Measurements from ENCODE around the gene C18orf63.

The C18orf63 gene

DNA sequence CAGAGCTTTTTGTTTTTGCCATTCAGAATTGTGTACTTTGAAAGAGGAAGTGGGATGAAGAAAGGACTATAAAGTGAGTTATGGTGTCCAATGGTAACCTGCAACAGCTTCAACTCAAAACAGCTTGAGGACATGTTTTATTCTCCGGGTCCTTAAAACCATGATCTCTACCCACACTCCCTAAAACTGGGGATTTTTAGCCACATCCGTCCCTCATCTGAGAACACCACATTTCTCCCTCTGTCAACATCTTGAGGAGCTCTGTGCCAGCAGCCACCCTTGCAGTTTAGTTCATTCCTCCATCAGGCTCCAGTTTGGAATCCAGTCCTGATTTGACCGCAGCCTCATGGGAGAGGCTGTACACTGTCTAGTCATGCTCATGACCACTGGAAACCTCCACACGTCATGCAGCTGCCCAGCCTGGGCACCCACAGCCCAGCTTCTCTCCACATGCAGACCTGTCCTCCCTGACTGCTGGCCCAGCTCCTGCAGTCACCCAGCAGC is 62.6 kb downstream of the C18orf63 start:
- peak; percentile 5 to 9 for DNase-seq (ENCODE audit: low read depth in 2 of 2)
- no peak overlapping the region for H3K4me3 ChIP-seq (replicated peaks in 1 of 2; ENCODE audit: low read depth in 2 of 2, low read length in 2 of 2)
- TF ChIP-seq, protein P1, sequence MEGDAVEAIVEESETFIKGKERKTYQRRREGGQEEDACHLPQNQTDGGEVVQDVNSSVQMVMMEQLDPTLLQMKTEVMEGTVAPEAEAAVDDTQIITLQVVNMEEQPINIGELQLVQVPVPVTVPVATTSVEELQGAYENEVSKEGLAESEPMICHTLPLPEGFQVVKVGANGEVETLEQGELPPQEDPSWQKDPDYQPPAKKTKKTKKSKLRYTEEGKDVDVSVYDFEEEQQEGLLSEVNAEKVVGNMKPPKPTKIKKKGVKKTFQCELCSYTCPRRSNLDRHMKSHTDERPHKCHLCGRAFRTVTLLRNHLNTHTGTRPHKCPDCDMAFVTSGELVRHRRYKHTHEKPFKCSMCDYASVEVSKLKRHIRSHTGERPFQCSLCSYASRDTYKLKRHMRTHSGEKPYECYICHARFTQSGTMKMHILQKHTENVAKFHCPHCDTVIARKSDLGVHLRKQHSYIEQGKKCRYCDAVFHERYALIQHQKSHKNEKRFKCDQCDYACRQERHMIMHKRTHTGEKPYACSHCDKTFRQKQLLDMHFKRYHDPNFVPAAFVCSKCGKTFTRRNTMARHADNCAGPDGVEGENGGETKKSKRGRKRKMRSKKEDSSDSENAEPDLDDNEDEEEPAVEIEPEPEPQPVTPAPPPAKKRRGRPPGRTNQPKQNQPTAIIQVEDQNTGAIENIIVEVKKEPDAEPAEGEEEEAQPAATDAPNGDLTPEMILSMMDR (IDR thresholded peaks at IDR 0.05; ENCODE audit: low read depth, low read length) = no peak

DNA sequence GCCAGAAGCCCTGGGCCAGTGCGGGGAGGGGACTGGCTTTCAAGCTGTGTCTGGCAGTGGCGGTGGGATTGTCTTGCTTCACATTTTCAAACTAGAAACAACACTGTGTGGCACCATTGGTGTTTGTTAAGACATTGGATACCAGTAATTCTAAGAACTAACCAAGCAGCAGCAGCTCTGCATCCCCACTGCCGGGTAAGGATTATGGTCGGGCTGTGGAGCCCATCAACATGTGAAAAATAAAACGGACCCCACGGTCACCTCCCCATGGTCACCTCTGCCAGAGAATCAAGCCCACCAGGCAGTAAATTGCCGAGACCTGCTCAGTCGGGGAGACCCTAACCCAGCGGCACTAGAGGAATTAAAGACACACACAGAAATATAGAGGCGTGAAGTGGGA is 65.3 kb downstream of the C18orf63 start:
- TF ChIP-seq, protein P1 (IDR thresholded peaks at IDR 0.05; ENCODE audit: low read depth, low read length) = no peak
- H3K4me3 ChIP-seq (replicated peaks in 1 of 2; ENCODE audit: low read depth in 2 of 2, low read length in 2 of 2) = no peak overlapping the region
- DNase-seq (ENCODE audit: low read depth in 2 of 2) = no peak

DNA sequence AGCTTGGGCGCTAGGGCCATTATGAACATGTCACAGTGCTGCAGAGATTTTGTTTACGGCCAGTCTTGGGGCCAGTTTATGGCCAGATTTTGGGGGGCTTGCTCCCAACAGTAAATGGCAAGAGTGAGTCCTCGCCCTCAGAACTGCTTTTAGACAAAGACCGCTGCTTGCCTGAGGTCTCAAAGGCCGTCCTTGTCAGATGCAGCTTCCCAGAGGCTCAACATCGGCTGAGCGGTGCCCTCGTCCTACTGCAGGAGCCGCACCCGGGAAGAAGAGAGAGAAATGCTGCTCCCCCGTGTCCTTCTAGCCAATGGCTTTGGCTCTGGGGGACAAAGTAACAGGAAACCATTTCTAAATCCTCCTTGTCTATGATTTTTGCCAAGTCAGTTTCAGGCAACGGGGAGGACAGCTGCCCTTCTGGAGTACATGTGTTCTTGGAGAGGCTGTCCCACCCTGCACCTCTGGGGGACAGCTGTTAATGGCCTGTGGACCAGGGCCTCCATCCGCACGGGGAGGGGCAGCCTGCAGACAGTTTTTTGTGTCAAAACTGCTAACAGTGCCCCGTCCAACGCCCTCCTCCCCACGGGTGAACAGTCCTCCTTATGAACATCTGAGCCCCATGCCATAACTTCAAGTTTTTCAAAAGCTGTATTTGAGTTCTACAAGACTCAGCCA is 66.1 kb downstream of the C18orf63 start:
- H3K4me3 ChIP-seq (replicated peaks in 1 of 2; ENCODE audit: low read depth in 2 of 2, low read length in 2 of 2) = no peak overlapping the region
- TF ChIP-seq, protein P1 (IDR thresholded peaks at IDR 0.05; ENCODE audit: low read depth, low read length) = no peak
- no peak for DNase-seq (ENCODE audit: low read depth in 2 of 2)

DNA sequence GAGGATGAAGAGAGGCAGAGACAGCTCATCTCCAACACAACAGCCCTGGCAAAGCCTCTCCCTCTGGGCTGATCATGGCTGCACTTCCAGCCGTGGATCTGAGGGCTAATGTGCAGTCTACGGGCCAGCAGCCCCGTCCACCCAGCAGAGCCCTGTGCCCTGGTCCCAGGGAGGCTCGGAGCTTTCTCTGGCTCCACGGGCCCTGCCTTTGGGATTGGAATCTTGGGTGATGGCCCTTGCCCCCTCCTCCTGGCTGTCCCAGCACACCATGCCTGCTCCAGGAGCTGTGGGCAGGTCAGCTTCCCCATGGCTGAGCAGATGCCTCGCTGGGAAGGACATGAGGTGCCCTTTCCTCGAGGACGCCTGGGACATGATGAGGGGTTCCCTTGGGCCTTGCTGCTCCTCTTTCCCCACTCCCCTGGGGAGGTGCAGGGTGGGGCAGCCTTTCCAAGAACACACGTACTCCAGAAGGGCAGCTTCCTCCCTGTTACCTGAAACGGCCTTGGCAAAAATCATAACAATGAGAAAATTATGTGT is 66.9 kb downstream of the C18orf63 start:
- TF ChIP-seq, protein P1 (IDR thresholded peaks at IDR 0.05; ENCODE audit: low read depth, low read length) = no peak
- H3K4me3 ChIP-seq (replicated peaks in 1 of 2; ENCODE audit: low read depth in 2 of 2, low read length in 2 of 2) = no peak overlapping the region
- DNase-seq (ENCODE audit: low read depth in 2 of 2) = no peak

DNA sequence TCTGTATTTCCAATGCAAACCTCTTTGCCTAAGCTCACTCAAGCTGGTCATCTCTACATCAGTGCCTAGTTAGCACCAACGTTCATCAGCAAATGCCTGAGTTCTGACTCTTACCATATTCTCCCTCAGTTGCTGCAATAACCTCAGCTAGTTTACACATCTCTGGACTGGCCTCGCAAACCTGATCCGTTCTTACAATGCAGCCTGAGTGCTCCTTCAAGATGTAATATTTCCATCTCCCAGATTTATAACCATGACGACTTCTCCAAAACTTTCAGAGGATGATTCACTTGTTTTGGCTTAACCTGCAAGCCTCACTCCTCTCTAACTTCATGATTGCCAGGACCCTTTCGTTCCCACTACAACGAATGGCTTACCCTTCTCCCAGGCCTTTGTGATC is 71.7 kb downstream of the C18orf63 start:
- no peak overlapping the region for H3K4me3 ChIP-seq (replicated peaks in 1 of 2; ENCODE audit: low read depth in 2 of 2, low read length in 2 of 2)
- TF ChIP-seq, protein P1 (IDR thresholded peaks at IDR 0.05; ENCODE audit: low read depth, low read length) = no peak
- DNase-seq (ENCODE audit: low read depth in 2 of 2) = no peak

DNA sequence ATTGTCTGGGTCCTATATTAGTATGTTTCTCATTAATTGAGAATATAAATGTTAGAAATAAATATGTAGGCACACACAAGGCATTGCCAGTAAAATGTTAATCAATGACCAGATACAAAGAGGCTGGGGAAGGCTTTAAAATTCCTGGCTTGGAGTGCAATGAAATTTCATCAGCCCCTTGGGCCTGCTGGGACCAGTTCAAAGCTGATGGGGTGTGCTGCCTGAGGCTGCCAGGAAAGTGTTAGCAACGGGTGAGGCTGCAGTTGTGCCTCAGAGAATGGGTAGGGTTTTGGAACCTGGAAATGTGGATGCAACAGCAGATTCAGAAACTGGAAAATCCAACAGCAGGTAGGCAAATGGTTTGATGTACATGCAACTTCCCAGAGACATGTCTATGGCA is 72.6 kb downstream of the C18orf63 start:
- H3K4me3 ChIP-seq (replicated peaks in 1 of 2; ENCODE audit: low read depth in 2 of 2, low read length in 2 of 2) = no peak overlapping the region
- TF ChIP-seq, protein P1 (IDR thresholded peaks at IDR 0.05; ENCODE audit: low read depth, low read length) = no peak
- no peak for DNase-seq (ENCODE audit: low read depth in 2 of 2)

All from cardiac fibroblast (primary cell).